Esophagus squamous epithelium (tissue), 5 donors: Measurements from ENCODE around the gene PKP1. TPM values are rescaled to one million over a fixed set of nuclear protein-coding genes. Genes with fewer than 3 reads are reported as not detected.
A peak's percentile ranks its signal among the peaks of the same experiment; 100 is the strongest.

Experiments
- DNase-seq: peaks from one replicate; lab custom pipeline; 2025; lab: John Stamatoyannopoulos, UW
- H3K27ac ChIP-seq, 4 donors: fragments of 200-600 bp; sonication (generic); one replicate each; pipeline ENCODE4 v1.5.1; 2016 to 2019; ENCODE audit warnings: mild to moderate bottlenecking in 1 of 4
- H3K27me3 ChIP-seq, 4 donors: fragments of 200-600 bp; sonication (generic); 1 replicate in 3 of 4; 2 replicates in 1 of 4; pipeline versions ENCODE4 v1.5.1 to v1.6.0; 2017 to 2021; ENCODE audit warnings: antibody characterized with exemption in 1 of 4
- H3K36me3 ChIP-seq, 3 donors: fragments of 200-600 bp; sonication (generic); one replicate each; pipeline ENCODE4 v1.5.1; 2016 to 2019
- H3K4me1 ChIP-seq, 3 donors: fragments of 200-600 bp; sonication (generic); one replicate each; pipeline ENCODE4 v1.5.1; 2017 to 2019
- H3K4me3 ChIP-seq, 4 donors: fragments of 200-600 bp; sonication (generic); 1 replicate in 3 of 4; 2 replicates in 1 of 4; pipeline ENCODE4 v1.5.1; 2016 to 2019; ENCODE audit warnings: mild to moderate bottlenecking in 2 of 4, moderate library complexity in 1 of 4
- H3K9me3 ChIP-seq, 3 donors: fragments of 200-600 bp; sonication (generic); one replicate each; pipeline ENCODE4 v1.5.1; 2016 to 2019
- POLR2A ChIP-seq, 4 donors: fragments of 450-650 bp; IDR thresholded peaks; one replicate each; pipeline ENCODE4 v1.6.1; 2017; ENCODE audit warnings: antibody characterized with exemption in 4 of 4, mild to moderate bottlenecking in 4 of 4, moderate library complexity in 3 of 4
- WGBS, 2 donors: methylation state at CpG; one replicate each; pipeline ENCODE4 v1.1.5; 2018; 5-methylcytosine and 5-hydroxymethylcytosine counted together
- intact Hi-C: fragments of 100-400 bp; cut with DNase I; formaldehyde crosslinking; loops from one replicate; pipeline ENCODE4 v1.15.0; 2022
- total RNA-seq, 4 donors: library from RNA; depleted of rRNA; stranded (reverse); fragments of >200 nt; gene quantifications; one replicate each; pipeline ENCODE4 v1.1.0, GENCODE V29; 2016
- TF ChIP-seq, protein P1 (sequence below), 6 experiments: fragments of 450-650 bp in 4 of 6; fragments of 200-600 bp in 2 of 6; sonication (generic) in 2 of 6; IDR thresholded peaks; one replicate each; pipeline ENCODE4 v1.5.1; 2016 to 2019; ENCODE audit warnings: antibody characterized with exemption in 6 of 6, mild to moderate bottlenecking in 4 of 6, moderate library complexity in 4 of 6
- donor health status: DM: yes; HTN: yes; CAD: no.

The PKP1 gene
- total RNA-seq, 4 donors from 2014 or later = 263 to 706 (median 410) TPM

DNA sequence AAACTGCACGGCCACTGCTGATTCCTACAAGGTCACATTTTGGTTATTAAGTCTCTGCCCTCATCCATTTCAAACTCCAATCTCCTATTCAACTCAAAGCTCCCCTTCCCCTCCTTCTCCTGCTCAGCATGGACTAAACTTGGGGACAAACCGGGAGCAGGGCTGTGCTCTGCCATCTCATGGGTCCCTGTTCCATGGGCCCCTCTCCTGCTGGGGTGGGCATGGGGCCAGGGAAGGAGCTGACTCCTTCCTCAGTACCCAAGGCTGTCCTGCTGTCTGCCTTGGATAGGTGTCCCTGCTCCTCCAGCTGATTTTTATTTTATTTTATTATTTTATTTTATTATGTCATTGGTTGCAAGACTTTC lies 67.0 kb downstream of the PKP1 start:
- H3K9me3 ChIP-seq = no peaks in the 10 kb centered on the region
- WGBS, 2 donors = 59 to 63% methylated on average over 2 of the region's 2 CpGs
- TF ChIP-seq POLR2A (IDR thresholded peaks at IDR 0.05) = no peak
- TF ChIP-seq, protein P1, sequence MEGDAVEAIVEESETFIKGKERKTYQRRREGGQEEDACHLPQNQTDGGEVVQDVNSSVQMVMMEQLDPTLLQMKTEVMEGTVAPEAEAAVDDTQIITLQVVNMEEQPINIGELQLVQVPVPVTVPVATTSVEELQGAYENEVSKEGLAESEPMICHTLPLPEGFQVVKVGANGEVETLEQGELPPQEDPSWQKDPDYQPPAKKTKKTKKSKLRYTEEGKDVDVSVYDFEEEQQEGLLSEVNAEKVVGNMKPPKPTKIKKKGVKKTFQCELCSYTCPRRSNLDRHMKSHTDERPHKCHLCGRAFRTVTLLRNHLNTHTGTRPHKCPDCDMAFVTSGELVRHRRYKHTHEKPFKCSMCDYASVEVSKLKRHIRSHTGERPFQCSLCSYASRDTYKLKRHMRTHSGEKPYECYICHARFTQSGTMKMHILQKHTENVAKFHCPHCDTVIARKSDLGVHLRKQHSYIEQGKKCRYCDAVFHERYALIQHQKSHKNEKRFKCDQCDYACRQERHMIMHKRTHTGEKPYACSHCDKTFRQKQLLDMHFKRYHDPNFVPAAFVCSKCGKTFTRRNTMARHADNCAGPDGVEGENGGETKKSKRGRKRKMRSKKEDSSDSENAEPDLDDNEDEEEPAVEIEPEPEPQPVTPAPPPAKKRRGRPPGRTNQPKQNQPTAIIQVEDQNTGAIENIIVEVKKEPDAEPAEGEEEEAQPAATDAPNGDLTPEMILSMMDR (IDR thresholded peaks at IDR 0.05) = no peak
- H3K4me1 ChIP-seq = peaks cover 27 to 79% (median 41%) of the 10 kb centered on the region in 3 donors
- peak overlapping the region in 1 of 4 donors; percentile 10 for H3K27ac ChIP-seq
- H3K4me3 ChIP-seq = no peak overlapping the region
- no peak for DNase-seq
- intact Hi-C loops = no loop called here
- no peaks in the 10 kb centered on the region for H3K36me3 ChIP-seq
- peaks cover 0 to 26% (median 0%) of the 10 kb centered on the region in 4 donors for H3K27me3 ChIP-seq

DNA sequence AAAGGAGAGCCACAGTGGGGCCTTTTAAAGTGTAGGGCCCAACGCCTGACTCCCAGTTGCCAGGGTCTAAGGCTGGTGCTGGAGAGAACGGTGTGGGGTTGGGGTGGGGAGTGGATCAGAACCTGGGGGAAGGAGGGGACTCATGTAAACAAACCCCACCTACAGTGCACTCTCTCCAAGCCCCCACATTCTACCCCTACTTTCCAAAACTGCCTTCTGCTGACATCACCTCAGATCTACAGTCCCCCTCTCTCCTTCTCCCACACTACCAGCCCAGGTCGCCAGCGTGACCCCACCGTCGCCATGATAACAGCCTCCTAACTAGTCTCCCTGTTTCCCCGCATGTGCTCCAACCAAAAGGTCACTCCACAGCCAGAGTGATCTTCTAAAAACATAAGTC lies 67.6 kb downstream of the PKP1 start:
- no peak for DNase-seq
- Histone ChIP-seq H3K9me3 (no peaks in the 10 kb centered on the region), H3K27me3 (peaks cover 0 to 26% (median 0%) of the 10 kb centered on the region in 4 donors), H3K27ac (no peak overlapping the region), H3K36me3 (no peaks in the 10 kb centered on the region), H3K4me1 (peaks cover 27 to 77% (median 37%) of the 10 kb centered on the region in 3 donors), H3K4me3 (no peak overlapping the region)
- 83 to 95% methylated on average over 5 to 7 of the region's 7 CpGs for WGBS, 2 donors
- TF ChIP-seq, protein P1 (IDR thresholded peaks at IDR 0.05) = no peak
- TF ChIP-seq POLR2A (IDR thresholded peaks at IDR 0.05) = no peak
- intact Hi-C loops = no loop called here

DNA sequence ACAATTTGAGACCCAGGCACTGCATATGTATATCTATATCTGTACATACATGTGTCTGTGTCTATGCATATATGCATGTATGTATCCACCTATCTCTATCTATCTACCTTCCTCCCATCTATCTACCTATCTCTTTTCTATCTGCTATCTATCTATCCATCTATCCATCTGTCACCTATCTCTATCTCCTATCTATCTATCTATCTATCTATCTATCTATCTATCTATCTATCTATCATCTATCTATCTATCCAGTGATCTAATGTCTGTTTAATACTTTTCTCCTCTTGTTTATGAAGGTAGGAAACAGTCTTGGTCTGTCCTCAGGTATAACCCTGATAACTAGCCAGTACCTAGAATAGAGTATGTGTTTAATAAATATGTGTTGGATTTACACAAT lies 68.3 kb downstream of the PKP1 start:
- Histone ChIP-seq H3K27me3 (peaks cover 0 to 26% (median 0%) of the 10 kb centered on the region in 4 donors), H3K27ac (no peak overlapping the region), H3K36me3 (no peaks in the 10 kb centered on the region), H3K4me1 (peaks cover 27 to 70% (median 31%) of the 10 kb centered on the region in 3 donors), H3K4me3 (no peak overlapping the region), H3K9me3 (no peaks in the 10 kb centered on the region)
- TF ChIP-seq POLR2A (IDR thresholded peaks at IDR 0.05) = no peak
- TF ChIP-seq, protein P1 (IDR thresholded peaks at IDR 0.05) = no peak
- no peak for DNase-seq
- intact Hi-C loops = no loop called here

DNA sequence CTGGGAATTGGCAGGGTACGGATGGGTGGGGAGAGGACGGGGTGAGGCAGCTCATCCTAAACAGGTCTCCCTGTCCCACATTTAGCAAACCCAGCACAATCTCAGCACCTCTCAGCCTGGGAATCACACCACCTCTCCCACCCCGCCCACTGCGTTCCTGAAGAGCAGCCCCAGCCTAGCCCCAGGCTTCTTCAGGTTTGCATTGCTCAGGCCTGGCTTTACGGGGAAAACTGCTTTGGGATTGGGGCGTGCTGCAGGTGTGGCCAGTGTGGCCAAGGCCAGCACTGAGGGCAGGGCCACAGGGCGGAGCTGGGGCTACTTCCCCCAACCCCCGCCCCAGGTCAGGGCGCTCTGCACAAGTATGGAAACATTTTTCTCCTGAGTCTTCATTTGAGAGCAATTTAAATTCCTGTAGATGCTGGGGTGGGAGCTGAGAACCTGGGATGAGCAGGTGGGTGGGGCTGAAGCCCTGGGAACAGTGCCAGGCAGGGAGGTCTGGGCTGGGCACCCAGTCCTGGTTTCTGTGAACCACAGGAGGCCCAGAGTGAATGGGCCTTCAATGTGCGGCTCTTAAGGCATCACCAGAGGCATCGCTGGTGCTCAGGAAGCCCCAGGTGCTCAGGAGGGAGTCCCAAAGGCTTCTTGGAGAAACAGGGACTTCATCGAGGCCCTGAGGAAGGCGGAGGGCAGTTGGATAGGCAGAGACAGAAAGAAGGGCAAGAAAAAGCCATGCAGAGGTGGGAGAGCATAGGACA lies 70.1 kb downstream of the PKP1 start:
- Histone ChIP-seq H3K36me3 (no peaks in the 10 kb centered on the region), H3K27me3 (peaks cover 0 to 14% (median 0%) of the 10 kb centered on the region in 4 donors), H3K9me3 (no peaks in the 10 kb centered on the region), H3K4me1 (peaks cover 24 to 61% (median 31%) of the 10 kb centered on the region in 3 donors), H3K4me3 (no peak overlapping the region), H3K27ac (peak overlapping the region; percentile 61 to 74 (median 72))
- DNase-seq = no peak
- TF ChIP-seq, protein P1 (IDR thresholded peaks at IDR 0.05) = no peak
- TF ChIP-seq POLR2A (IDR thresholded peaks at IDR 0.05) = no peak
- intact Hi-C loops = no loop called here
- 48 to 73% methylated on average over 4 to 13 of the region's 13 CpGs for WGBS, 2 donors

DNA sequence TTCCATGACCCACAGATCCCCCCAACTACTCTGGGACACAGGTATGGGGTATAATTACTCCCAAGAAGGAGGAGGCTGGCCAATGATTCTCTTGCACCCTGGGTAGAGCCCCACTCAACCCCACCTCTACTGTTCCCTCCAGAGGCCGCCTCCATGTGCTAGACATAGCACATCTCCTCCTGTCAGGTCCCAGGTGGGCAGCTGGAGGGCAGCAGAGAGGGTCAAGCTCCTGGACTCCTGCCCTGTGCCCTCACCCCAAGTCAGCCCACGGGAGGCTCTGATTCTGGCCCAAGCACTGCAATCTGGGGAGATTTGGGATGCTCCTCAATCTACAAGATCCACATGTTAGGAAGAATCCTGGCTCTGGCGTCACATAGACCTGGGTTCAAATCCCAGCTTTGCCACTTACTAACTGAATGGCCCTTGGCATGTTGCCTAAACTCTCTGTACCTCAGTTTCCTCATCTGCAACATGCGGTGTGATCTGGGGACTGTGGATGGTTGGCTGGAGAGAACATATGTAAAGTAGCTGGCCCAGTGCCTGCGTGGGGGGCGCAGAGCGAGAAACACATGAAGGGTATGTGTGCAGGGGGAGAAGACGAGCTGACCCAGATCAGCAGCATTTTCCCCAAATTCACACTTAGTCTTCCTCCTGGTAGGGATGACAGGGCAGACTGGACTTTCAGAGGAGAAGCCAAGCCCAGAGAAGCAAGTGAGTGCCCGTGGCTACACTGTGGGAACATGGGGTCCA lies 71.0 kb downstream of the PKP1 start:
- no peak for TF ChIP-seq POLR2A (IDR thresholded peaks at IDR 0.05)
- TF ChIP-seq, protein P1 (IDR thresholded peaks at IDR 0.05) = no peak
- intact Hi-C loops = no loop called here
- no peak for DNase-seq

More for the DNA sequence above, 71.0 kb downstream of the PKP1 start:
- Histone ChIP-seq H3K9me3 (no peaks in the 10 kb centered on the region), H3K27me3 (peaks cover 0 to 13% (median 0%) of the 10 kb centered on the region in 4 donors), H3K27ac (peak overlapping the region; percentile 61 to 74 (median 72)), H3K36me3 (no peaks in the 10 kb centered on the region), H3K4me3 (no peak overlapping the region), H3K4me1 (peaks cover 27 to 58% (median 37%) of the 10 kb centered on the region in 3 donors)
- WGBS, 2 donors = 80 to 91% methylated on average over 7 of the region's 9 CpGs
